Nephron progenitor cell (in vitro differentiated cells): ENCODE results near the gene TELO2.
A peak's percentile ranks its signal among the peaks of the same experiment; 100 is the strongest.

Experiments
- DNase-seq: peaks from one replicate; pipeline ENCODE4 v3.0.0; 2021
- H3K27ac Mint-ChIP-seq: 2 replicates; pipeline ENCODE4 v1.8.0; 2021; ENCODE audit warnings: mild to moderate bottlenecking, moderate library complexity, mixed read lengths
- H3K27me3 Mint-ChIP-seq: 2 replicates; pipeline ENCODE4 v1.8.0; 2021; ENCODE audit warnings: mild to moderate bottlenecking, low read depth, mixed read lengths; ENCODE audit not compliant: poor library complexity
- H3K36me3 Mint-ChIP-seq: 2 replicates; pipeline ENCODE4 v1.8.0; 2021; ENCODE audit warnings: low read depth, mixed read lengths
- H3K4me1 Mint-ChIP-seq: 2 replicates; pipeline ENCODE4 v1.8.0; 2021; ENCODE audit warnings: mixed read lengths
- H3K4me3 Mint-ChIP-seq: 2 replicates; pipeline ENCODE4 v1.8.0; 2021; ENCODE audit warnings: mild to moderate bottlenecking, moderate library complexity, mixed read lengths
- H3K9me3 Mint-ChIP-seq: 2 replicates; pipeline ENCODE4 v1.8.0; 2021; ENCODE audit warnings: mild to moderate bottlenecking, moderate library complexity, mixed read lengths
- CTCF ChIP-seq: fragments of 200-600 bp; sonication (generic); IDR thresholded peaks from 2 replicates; pipeline ENCODE4 v1.5.0; 2021; ENCODE audit warnings: antibody characterized with exemption

The TELO2 gene

DNA sequence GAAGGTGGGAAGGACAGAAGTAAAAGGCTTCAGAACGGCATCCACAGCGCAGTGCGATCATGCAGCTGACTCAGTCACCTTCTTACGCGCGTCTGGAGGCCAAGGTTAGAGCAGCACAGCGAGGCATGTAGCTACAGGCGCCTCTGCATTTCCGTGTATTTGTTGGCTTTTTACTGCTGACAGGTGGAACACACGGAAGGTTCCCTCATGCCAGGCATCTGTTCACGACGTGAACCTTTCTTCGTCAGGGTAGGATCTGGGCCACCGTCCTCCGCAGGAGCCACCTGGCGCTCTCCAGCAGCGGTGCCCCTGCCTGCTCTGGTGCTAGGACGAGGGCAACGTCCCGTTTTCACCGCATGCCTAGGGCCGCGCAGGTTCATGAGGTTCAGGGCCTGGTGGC is 55.6 kb downstream of the TELO2 start:
- no peak overlapping the region for H3K4me3 Mint-ChIP-seq

DNA sequence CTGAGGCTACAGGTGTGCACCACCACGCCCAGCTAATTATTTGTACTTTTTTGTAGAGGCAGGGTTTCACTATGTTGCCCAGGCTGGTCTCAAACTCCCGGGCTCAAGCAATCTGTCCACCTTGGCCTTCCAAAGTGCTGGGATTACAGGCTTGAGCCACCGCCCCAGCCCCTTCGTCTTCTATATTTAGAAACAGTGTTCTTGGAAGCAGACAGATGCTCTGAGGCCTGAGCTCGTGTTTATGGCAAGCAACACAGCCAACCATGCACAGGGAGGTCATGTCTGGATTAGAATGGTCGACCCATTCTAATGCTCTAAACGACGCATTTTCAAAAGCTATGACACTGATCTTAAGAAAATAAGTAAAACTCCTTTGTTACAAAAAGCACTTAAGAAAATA is 56.9 kb downstream of the TELO2 start:
- Mint-ChIP-seq H3K27ac (peak overlapping the region; percentile 66), H3K4me3 (no peak overlapping the region), H3K9me3 (no peaks in the 10 kb centered on the region), H3K27me3 (peaks cover 8% of the 10 kb centered on the region), H3K36me3 (peaks cover 25% of the 10 kb centered on the region), H3K4me1 (peaks cover 36% of the 10 kb centered on the region)
- TF ChIP-seq CTCF: no peak
- DNase-seq: no peak

More for the DNA sequence above, 55.6 kb downstream of the TELO2 start:
- Mint-ChIP-seq H3K27me3 (peaks cover 9% of the 10 kb centered on the region), H3K4me1 (peaks cover 43% of the 10 kb centered on the region), H3K9me3 (no peaks in the 10 kb centered on the region), H3K27ac (peak overlapping the region; percentile 90), H3K36me3 (peaks cover 18% of the 10 kb centered on the region)
- no peak for DNase-seq
- no peak for TF ChIP-seq CTCF

GRCh38 chr16:1550696-1551095 is 57.5 kb downstream of the TELO2 start:
- Mint-ChIP-seq H3K27me3 (peaks cover 3% of the 10 kb centered on the region), H3K4me1 (peaks cover 30% of the 10 kb centered on the region), H3K36me3 (peaks cover 32% of the 10 kb centered on the region), H3K9me3 (no peaks in the 10 kb centered on the region), H3K27ac (peak overlapping the region; percentile 22), H3K4me3 (no peak overlapping the region)
- no peak for TF ChIP-seq CTCF
- no peak for DNase-seq

GRCh38 chr16:1551166-1551565 is 58.0 kb downstream of the TELO2 start:
- H3K4me3 Mint-ChIP-seq: no peak overlapping the region
- peaks cover 32% of the 10 kb centered on the region for H3K36me3 Mint-ChIP-seq
- H3K4me1 Mint-ChIP-seq: peaks cover 28% of the 10 kb centered on the region
- H3K27me3 Mint-ChIP-seq: peaks cover 3% of the 10 kb centered on the region
- no peak for DNase-seq
- H3K9me3 Mint-ChIP-seq: no peaks in the 10 kb centered on the region
- H3K27ac Mint-ChIP-seq: no peak overlapping the region
- no peak for TF ChIP-seq CTCF

DNA sequence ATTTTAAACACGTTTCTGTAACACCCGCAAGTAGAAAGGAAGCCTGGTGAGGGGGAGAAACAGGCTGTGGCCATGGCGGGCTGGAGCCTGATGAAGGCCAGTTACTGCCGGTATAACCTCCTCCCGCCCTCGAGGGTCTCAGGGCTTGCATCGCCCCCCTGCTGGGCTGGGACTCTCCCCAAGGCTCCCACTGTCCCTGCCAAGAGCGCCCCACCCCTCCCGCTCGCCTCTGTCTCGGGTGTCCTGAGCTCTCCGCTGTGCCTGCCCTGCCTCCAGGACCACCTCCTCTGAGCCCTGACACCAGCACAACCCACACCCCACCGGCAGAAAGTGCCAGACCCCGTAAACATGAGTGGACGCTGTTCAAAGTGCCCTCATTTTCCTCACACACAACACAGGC is 59.0 kb downstream of the TELO2 start:
- TF ChIP-seq CTCF: no peak
- Mint-ChIP-seq H3K4me1 (peaks cover 28% of the 10 kb centered on the region), H3K36me3 (peaks cover 36% of the 10 kb centered on the region), H3K9me3 (no peaks in the 10 kb centered on the region), H3K4me3 (no peak overlapping the region), H3K27ac (peak overlapping the region; percentile 73), H3K27me3 (peaks cover 3% of the 10 kb centered on the region)
- DNase-seq: no peak

DNA sequence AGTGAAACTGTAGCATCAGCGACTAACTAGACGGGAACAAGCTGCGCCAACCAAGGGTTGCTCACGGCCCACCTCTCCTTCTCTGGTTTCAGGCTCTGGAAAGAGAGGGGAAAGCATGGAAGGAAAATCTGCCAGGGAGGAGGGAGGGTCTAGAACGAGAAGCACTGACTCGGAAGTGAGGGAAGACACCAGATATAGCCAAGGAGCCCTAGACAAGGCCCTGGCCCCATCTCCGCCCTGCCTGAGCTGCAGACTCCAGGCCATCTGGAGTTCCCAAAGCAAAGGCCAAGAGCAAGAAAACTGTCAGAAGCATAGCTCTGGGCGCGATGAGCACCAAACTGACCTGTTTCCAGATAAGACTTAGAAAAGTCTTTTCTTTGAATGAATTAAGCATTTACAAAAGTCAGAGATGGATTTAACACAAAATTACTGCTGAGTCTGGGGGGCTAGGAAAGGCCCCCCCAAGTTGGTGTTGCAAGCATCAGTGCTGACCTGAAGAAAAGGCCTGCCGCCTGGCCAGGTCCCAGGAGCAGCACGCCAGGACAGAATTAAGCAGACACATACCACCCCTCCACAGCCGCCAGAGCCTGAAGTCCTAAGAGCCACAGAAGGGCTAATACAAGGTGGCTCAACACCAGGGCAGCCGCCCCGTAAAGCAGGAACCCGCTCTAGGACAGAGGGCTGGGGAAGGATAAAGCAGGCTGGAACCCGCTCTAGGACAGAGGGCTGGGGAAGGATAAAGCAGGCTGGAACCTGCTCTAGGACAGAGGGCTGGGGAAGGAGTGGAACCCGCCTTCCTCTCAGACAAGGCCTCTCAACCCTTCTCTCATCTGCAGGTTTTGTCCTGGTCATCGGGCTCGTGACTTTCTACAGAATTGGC is 61.0 kb downstream of the TELO2 start:
- peak overlapping the region; percentile 8 for H3K27ac Mint-ChIP-seq
- H3K4me3 Mint-ChIP-seq: no peak overlapping the region
- TF ChIP-seq CTCF: no peak
- no peaks in the 10 kb centered on the region for H3K9me3 Mint-ChIP-seq
- no peak for DNase-seq
- H3K27me3 Mint-ChIP-seq: peaks cover 3% of the 10 kb centered on the region
- H3K4me1 Mint-ChIP-seq: peaks cover 19% of the 10 kb centered on the region
- peaks cover 42% of the 10 kb centered on the region for H3K36me3 Mint-ChIP-seq
